HG03469 (cell line): Measurements from ENCODE around the gene CIBAR2.

Source experiments
- ATAC-seq: cut with Tn5 transposase; IDR thresholded peaks from one replicate; pipeline ENCODE4 v1.9.1; 2021; ENCODE audit warnings: mild to moderate bottlenecking, moderate library complexity, moderate number of reproducible peaks; ENCODE audit not compliant: unreplicated experiment

Gene CIBAR2

GRCh38 chr16:85084841-85085510 lies 27.3 kb downstream of the CIBAR2 start:
- no peak for ATAC-seq

- ATAC-seq = no peak
Measured at GRCh38 chr16:85083051-85083639, 29.1 kb downstream of the CIBAR2 start.

GRCh38 chr16:85082173-85083050 lies 29.9 kb downstream of the CIBAR2 start:
- ATAC-seq = no peak

GRCh38 chr16:85081765-85082164 lies 30.5 kb downstream of the CIBAR2 start:
- ATAC-seq = no peak

GRCh38 chr16:85081038-85081437 lies 31.2 kb downstream of the CIBAR2 start:
- ATAC-seq = no peak

GRCh38 chr16:85079785-85080570 lies 32.3 kb downstream of the CIBAR2 start:
- no peak for ATAC-seq

GRCh38 chr16:85078952-85079351 lies 33.3 kb downstream of the CIBAR2 start:
- ATAC-seq = no peak

GRCh38 chr16:85078226-85078625 lies 34.0 kb downstream of the CIBAR2 start:
- ATAC-seq = no peak

GRCh38 chr16:85077576-85078125 lies 34.6 kb downstream of the CIBAR2 start:
- no peak for ATAC-seq

GRCh38 chr16:85077039-85077438 lies 35.2 kb downstream of the CIBAR2 start:
- no peak for ATAC-seq

GRCh38 chr16:85075236-85075924 lies 36.9 kb downstream of the CIBAR2 start:
- no peak for ATAC-seq

GRCh38 chr16:85074225-85074914 lies 37.9 kb downstream of the CIBAR2 start:
- ATAC-seq = no peak

- no peak for ATAC-seq
Measured at GRCh38 chr16:85072947-85073346, 39.3 kb downstream of the CIBAR2 start.

GRCh38 chr16:85072076-85072860 lies 40.0 kb downstream of the CIBAR2 start:
- ATAC-seq = no peak

GRCh38 chr16:85069171-85069570 lies 43.1 kb downstream of the CIBAR2 start:
- no peak for ATAC-seq

- ATAC-seq = no peak
Measured at GRCh38 chr16:85068746-85069145, 43.5 kb downstream of the CIBAR2 start.

- ATAC-seq = no peak
Measured at GRCh38 chr16:85067426-85067825, 44.8 kb downstream of the CIBAR2 start.

- ATAC-seq = no peak
Measured at GRCh38 chr16:85067024-85067423, 45.2 kb downstream of the CIBAR2 start.
